Stimulated activated CD4-positive, alpha-beta T cell treated with anti-CD3 and anti-CD28 coated beads, Interleukin-15, amount 100 ng/mL, for 24 hours (primary cell): ENCODE measurements around the gene ZFP64.
"Not testable (repeated sequence)": the region's sequence is repeated elsewhere in the genome, so short reads cannot be mapped to it uniquely, and the experiment has no call there.

Experiments
- DNase-seq: peaks from one replicate; pipeline ENCODE4 v3.0.0-alpha.2; 2020

Gene ZFP64

GRCh38 chr20:52201395-52201794 lies 9.8 kb upstream of the ZFP64 start:
- no peak for DNase-seq

DNA sequence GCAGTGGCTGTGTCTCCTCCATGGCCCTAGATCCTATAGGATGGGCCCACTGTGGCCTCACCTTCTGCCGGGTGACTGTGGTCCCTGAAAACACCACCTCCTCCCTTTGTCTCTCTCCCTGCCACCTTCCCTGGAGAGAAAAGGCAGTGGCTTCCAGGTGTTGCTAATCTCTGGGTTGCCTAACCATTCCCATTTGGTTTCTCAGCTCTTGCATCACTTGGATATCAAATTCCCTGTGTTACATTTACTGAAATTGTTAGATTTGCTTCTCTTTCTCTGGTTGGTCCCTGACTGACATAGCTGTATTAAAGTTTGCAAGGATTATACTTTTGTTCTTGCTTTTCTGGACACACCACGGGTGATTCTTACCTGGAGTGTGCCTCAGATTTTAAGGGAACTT lies 9.3 kb upstream of the ZFP64 start:
- no peak for DNase-seq

- no peak for DNase-seq
These were observed 5.3 kb upstream of the ZFP64 start for GRCh38 chr20:52196845-52197244.

- no peak for DNase-seq
These were observed 2.4 kb upstream of the ZFP64 start for GRCh38 chr20:52193886-52194545.

- DNase-seq: no peak
These were observed 1.6 kb upstream of the ZFP64 start for GRCh38 chr20:52193133-52193532.

- not testable (repeated sequence) for DNase-seq
These were observed 1.1 kb upstream of the ZFP64 start for GRCh38 chr20:52192719-52193007.

- peak; percentile 68 for DNase-seq
These were observed 538 bp upstream of the ZFP64 start for GRCh38 chr20:52191916-52192718.

- DNase-seq: peak; percentile 61
These were observed 995 bp downstream of the ZFP64 start for GRCh38 chr20:52190437-52191131.

DNA sequence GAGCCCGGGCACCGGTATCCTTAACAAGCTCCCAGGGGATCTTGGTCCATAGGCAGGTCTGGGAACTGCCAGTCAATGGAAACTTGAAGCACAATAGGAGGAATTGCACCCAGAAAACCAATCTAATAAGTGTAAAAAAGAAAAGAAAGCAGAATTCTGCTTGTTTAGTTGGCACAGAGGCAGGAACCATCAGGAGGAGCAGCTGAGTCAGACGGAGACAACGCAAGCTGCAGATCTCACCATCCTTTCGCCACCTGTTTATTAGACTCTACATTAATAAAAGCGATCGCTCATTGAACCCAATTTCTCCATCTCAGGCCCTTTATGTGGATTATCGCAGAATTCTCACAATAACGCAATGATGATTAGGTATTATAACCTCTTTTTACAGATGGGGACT lies 9.8 kb downstream of the ZFP64 start:
- no peak for DNase-seq

DNA sequence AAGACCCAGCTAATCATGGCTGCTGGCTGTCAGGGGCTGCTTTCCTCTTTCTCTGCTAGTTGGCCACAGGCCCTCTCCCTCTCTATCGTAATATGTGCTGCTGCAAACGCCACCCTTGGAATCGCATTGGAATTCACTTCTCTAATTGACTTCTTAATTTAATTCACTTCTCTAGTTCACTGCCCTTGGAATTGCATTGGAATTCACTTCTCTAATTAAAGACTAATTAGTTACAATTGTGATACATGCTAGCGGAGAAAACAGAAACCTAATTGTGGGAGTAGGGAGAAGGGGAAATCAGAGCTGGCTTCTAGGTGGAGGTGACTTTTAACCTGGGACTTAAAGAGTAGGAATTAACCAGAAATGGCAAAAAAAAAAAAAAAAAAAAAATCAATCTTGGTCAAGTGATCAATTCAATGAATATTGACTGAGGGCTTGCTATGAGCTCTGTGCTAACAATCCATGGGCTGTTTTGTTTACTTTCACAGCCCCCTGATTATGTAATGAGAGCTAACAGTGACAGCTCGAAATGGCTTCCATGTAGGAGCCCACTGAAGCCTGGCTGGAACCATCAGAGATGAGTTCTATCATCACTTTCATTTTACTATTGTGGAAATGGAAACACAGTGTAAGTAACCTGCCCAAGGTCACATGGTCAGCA lies 11.3 kb downstream of the ZFP64 start:
- no peak for DNase-seq

DNA sequence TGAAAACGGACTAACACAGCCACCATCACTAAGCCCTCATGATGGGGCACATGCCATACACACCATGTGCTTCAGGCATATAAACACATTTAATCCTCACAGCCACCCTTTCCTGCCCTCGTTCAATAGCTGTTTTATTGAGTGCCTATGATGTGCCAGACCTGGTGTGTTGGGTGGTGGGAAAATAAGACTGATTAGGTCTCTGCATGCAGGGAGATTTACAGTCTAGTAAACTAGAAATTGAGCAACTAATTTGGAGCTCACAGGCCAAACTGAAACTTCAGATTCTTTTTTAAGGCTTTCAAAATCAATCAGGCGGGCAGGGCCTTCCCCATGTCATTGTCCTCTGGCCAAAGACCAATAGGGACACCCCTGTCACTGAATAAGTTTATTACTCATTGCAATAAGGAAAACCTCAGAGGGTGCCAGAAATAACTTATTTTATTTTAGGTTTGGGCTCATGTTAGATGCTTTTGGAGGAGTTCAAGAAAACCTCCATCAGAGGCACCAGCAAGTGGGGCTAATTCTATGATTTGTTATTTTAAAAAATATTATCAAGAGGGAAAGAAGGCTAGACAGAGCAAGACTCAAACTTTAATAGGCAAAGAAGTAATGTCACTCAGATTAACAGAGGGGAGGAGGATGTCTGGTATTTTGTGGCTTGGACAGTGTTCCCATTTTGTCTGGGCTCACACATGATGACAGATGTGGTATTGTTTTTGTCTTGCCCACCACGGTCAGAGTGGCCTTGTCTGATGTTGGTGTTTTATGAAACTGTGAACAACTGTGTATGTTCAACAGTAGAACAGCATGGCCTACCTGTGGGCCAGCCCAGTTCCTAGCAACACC lies 12.0 kb downstream of the ZFP64 start:
- peak; percentile 30 for DNase-seq

DNA sequence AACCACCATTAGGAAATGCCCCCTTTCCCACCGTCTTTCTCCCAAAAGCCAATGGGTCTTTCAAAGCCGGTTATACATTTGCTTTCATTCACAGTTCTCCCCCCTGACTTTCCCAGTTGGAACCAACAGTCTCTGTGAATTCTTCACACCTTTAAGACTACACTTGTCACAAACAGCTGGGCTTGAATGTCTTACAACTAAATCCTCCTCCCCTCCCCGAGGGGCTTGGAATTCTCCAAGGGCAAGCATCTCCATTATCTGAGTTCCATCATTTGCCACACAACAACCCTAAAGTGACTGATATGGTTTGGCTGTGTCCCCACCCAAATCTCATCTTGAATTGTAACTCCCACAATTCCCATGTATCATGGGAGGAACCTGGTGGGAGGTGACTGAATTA lies 12.9 kb downstream of the ZFP64 start:
- DNase-seq: no peak

DNA sequence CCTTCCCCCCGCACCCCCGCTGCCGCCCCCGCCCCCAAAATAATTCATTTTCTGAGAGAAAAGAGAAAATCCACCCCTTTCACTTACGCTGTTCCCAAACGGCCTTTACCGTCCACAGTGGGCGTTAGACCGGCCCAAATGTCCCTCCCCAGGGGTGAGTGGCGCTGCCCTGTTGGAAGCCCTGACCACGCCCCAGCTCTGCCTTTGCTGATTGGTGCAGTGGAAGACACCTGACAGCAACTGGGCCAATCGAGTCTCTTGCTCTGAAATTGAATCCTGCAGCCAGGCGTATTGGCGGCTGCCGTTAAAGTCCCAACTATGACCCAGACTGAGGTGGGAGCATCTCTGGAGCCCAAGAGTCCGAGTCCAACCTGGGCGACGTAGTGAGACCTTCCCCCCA lies 15.7 kb downstream of the ZFP64 start:
- no peak for DNase-seq

- DNase-seq: no peak
These were observed 19.1 kb downstream of the ZFP64 start for GRCh38 chr20:52172392-52173047.

DNA sequence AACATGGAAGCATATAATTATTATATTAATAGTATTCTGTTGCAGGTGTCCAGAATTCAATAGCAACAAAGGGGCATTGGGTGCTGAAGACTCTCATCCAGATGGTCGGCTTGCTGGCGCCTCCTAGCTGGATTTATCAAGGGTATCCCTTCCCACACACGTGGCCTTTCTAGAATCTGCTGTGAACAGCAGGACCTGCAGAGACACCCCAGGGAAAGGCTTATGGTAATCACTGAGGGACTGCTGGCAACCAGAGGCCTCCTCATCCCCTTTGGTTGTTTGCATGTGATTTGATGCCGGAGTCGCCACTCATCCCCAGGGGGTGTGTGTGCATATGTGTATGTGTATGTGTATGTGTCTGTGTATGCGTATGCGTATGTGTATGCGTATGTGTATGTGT lies 20.6 kb downstream of the ZFP64 start:
- DNase-seq: no peak

DNA sequence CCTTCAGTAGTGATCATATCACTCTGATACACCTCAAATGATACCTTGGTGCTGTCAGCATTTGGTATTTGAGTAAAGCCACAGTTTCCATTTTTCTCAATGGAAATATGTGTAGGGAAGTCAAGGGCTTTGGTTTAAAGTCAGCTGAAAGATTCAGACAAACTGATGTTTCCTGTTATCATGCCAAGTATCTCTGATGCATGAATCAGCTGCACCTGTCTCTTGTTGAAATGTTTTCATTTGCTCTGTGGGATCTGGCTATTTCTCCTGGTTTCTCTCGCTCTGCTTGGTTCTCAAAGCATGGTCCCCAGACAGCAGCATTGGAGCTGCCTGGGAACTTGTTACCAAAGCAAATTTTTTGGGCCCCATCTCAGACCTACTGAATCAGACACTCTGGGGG lies 23.5 kb downstream of the ZFP64 start:
- no peak for DNase-seq

DNA sequence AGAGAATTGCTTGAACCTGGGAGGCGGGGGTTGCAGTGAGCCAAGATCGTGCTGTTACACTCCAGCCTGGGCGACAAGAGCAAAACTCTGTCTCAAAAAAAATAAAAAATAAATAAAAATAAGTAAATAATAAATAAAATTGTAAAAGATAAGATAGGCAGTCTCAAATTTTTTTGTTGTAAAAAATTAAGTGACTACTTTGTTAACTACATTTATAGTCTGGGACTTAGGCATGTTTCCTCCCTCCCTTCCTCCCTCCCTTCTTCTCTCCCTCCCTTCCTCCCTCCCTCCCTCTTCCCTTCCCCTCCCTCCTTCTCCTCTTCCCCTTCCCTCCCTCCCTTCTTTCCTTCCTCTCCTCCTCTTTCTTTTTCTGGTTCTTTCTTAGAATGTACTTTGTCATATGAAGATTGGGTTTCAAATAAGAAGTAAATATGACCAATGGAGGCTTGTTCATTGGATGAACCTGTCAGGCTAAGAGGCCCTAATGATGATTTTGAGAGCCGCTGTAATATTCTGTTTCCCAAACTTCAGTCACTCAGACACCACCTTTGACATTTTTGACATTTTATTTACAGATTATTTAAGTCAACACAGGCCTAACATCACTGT lies 24.2 kb downstream of the ZFP64 start:
- DNase-seq: no peak

GRCh38 chr20:52166150-52166549 lies 25.4 kb downstream of the ZFP64 start:
- DNase-seq: no peak

DNA sequence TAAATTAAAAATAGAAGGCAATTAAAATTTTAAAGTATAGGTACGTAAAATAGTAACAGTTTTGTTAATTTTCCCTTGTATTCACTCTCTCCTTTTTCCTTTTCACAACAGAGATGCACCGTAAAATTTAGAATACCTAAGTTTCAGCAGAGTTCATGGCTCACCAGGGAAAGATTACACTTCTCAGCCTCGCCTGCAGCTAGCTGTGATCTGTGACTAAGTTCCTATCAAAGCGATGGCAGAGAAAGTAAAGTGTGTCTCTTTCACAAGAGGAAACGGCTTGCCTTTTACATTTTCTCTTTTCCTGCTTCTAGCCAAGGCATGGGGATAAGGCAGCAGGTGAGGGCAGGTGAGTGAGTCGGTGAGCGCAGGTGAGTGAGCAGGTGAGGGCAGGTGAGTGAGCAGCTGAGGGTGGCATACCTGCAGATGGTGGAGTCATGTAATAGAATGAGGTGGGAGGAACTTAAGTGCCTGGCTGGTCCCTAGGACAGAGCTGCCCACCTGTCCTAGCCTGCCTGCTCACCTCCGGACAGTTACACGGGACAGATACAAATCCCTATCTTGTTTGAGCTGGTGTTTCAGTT lies 30.9 kb downstream of the ZFP64 start:
- DNase-seq: no peak

DNA sequence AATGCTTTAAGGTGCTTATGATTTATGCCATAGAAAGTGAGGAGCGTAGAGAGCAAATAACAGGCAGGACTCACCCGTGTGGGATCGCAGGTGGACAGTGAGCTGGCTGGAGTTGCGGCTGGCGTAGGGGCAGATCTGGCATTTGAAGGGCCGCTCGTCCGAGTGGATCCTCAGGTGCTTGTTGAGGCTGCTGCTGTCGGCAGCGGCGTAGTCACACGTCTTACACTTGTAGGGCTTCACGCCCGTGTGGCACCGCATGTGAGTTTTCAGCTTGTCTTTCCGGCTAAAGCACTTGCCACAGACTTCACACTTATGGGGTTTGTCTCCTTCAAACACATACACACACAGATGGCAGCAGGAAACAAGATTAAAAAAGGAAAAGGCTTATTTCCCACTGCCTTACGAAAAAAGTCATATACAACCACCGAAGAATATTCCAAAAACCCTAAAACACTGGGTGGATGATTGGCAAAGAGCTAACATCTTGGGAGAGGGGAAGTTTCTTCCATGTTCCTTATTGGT lies 31.5 kb downstream of the ZFP64 start:
- DNase-seq: no peak

- no peak for DNase-seq
These were observed 37.0 kb downstream of the ZFP64 start for GRCh38 chr20:52154575-52154974.
